GM10266 (cell line): Measurements from ENCODE around the gene LDLRAP1.

ENCODE experiments used
- DNase-seq: peaks from one replicate; pipeline ENCODE4 v3.0.0; 2012; ENCODE audit errors: extremely low spot score
- TF ChIP-seq, protein P1 (sequence below): IDR thresholded peaks from 2 replicates; pipeline ENCODE4 v1.5.1; 2012; ENCODE audit warnings: mild to moderate bottlenecking, low read depth; ENCODE audit not compliant: control insufficient read depth, insufficient read depth; ENCODE audit errors: missing control alignments

The LDLRAP1 gene

DNA sequence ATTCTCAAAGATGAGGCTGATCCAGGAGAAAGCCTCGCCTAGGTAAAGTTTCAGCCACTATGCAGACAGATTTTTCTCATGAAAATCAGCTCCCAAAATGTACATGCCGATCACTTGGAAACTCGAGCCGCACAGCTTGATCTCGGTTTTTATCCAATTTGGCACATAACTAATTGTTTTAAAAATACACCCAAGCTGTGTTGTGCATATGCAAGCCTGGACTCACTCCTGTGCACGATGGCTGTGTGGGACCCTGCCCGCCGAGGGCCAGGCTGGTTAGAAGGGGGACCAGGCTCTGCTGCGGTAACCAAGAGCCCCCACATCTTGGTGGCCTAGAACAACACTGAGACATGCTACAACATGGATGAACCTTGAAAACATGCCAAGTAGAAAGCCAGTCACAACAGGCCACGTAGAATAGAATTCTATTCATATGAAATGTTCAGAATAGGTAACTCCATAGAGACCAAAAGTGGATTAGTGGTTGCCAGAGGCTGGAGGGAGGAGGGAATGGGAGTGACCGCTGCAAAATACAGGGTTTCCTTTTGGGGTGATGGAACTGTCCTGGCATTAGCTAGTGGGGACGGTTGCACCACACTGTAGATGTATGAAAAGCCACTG lies 16.1 kb upstream of the LDLRAP1 start:
- DNase-seq = no peak
- TF ChIP-seq, protein P1, sequence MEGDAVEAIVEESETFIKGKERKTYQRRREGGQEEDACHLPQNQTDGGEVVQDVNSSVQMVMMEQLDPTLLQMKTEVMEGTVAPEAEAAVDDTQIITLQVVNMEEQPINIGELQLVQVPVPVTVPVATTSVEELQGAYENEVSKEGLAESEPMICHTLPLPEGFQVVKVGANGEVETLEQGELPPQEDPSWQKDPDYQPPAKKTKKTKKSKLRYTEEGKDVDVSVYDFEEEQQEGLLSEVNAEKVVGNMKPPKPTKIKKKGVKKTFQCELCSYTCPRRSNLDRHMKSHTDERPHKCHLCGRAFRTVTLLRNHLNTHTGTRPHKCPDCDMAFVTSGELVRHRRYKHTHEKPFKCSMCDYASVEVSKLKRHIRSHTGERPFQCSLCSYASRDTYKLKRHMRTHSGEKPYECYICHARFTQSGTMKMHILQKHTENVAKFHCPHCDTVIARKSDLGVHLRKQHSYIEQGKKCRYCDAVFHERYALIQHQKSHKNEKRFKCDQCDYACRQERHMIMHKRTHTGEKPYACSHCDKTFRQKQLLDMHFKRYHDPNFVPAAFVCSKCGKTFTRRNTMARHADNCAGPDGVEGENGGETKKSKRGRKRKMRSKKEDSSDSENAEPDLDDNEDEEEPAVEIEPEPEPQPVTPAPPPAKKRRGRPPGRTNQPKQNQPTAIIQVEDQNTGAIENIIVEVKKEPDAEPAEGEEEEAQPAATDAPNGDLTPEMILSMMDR = no peak

DNA sequence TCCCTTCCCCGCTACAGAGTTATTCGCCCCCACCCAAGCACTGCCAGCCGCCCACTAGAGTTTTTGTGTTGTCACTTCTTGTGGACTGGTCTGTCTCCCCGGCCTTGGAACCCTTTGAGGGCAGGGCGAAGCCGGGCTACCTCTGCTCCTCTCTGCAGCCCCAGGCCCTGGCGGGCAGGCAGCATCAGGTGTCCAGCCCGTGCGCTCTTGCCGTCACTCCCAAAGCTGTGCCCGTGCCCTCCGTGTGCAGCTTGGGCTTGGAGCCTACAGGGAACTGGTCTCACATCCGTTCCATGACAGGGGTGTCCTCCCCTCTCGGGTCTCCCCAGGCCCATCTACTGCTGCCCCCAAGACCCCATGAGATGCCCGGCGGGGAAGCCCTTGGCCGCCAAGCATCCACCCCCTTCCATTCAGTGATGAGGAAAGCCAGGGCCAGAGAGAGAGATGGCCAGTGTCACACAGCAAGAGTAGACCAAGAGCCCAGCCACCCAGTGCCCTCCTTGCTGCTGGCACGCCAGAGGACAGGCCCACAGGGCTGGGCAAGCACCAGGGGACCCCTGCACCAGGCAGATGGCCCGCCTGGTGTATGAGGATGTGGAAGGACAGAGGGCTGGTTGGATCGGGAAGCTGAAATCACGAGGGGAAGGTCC lies 15.3 kb upstream of the LDLRAP1 start:
- TF ChIP-seq, protein P1 = no peak
- no peak for DNase-seq

DNA sequence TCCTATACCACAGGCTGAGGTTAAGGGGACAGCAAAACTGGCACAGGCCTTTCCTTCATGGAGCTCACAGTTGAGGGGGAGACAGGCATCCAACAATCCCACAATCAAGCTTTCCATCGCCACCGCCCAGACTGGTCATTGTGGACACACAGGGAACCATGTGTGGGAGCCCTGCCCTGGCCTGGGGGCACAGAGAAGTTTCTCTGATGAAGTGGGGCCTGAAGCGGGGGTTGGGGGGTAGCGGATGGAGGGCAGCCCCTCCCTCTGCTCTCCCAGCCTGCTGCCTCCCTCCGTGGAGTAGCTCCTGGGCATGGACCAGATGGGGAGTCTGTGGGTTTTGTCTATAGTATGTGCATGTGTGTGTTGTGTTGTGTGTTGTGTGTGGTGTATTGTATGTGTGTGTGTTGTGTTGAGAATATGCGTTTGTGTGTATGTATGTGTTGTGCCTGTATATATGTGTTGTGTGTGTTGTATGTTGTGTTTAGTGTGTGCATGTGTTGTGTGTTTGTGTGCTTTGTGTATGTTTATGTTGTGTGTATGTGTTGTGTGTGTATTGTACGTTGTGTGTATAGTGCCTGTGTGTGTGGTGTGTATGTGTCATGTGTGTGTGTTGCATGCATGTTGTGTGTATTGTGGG lies 14.4 kb upstream of the LDLRAP1 start:
- DNase-seq = no peak
- TF ChIP-seq, protein P1 = no peak

DNA sequence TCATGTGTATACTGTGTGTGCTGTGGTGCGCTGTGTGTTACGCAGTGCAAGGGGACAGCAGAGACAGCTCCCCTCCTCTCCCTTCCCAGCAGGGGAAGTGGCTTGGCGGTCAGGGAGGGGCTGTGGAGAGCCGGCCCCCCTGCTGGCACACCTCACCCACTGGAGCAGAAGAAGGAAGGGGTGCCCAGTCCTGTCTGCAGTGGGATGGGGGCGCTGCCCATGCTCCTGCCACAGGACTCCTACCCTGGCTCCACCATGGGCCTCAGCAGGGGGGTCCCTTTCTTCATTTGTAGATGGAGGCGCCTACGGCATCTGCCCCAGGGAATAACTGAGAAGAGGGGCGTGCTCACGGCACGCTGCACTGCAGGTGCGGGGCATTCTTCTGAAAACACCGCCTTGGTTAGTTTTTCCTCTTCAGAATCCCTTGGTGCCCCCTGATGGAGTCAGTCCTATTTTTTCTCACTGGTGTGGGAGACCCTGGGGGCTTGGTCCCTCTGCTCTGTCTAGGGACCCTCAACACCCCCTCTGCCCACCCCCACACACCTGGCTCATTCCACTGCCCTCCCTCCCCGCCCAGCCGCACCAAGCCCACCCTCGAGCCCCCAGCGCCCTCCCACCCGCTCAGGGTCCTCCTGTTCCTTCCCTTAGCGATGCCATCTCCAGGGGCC lies 13.8 kb upstream of the LDLRAP1 start:
- DNase-seq = no peak
- TF ChIP-seq, protein P1 = no peak

DNA sequence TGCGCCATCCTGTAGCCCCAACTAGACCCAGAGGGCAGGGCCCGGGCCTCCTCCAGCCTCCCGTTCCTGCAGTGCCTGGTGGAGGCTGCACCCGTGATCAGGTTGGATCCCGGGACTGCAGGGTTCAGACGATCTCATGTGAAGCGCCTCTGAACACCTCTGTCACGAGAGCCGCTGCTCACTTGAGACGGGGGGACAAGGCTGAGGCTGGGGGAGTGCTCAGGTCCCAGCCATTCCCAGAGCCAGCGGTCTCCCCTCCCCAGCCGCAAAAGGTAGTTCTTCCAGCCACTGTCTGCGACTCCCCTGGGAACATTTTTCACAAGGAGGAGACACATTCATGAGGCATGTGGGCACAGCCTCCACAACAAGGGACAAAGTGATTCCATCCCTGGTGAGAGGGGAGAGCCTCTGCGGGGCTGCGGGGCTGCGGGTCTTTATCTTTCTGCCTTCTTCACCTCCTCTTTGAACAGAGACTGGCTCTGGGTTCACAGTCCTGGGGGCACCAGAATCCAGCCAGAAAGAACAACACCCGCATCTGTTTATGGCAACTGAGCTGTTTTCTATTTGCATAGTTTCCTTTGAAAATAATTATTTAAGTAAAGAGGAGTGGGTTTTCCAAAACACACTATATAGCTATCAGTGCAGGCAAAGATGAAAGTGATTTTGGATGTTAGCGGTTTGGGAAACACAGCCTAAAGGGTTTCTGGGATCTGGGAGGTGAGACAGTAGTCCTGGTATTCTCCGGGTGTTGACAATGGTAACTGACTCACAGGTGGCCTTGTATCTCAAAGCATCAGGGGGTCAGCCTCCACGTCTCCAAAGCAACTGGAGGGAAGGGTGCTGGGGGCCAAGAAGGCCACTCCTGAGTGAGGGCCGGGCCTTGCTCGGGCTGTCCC lies 13.0 kb upstream of the LDLRAP1 start:
- TF ChIP-seq, protein P1 = no peak
- no peak for DNase-seq

DNA sequence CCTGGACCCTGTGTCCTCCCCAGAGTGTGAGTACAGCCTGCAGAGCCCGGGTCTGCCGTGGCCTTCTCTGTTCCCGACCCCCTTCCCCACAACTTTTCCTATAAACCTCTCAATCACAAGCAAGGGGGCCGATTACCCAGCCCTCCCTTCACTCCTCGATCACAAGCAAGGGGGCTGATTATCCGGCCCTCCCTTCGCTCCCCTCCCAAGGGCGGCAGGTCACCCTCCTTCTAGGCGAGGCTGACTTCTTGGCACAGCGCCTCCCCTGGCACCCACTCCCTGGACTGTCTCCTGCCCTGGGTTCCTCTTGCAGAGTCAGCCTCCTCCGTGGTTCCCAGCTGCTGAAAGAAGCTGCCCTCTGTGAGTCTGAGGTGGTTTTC lies 12.3 kb upstream of the LDLRAP1 start:
- no peak for DNase-seq
- TF ChIP-seq, protein P1 = no peak
